ENCODE measurements around the gene LIPJ.

LIPJ gene

DNA sequence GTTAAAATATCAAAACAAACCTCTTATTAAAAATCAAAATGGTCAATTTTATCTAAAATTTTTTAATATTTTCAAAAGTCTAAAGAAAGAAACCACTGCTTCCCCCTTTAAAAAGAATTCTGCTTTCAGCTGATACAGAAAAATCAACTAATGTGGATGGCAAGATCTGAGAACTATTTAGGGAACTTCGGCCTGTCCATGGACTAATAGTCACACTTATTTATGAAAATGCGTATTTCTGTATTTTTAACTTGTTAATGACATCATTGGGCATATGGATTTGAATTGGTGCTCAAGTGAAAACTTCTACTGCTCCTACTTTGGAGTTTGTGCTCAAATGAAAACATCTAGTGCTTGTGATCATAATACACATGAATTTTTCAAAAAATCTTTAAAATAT lies 35.3 kb upstream of the LIPJ start:
- Histone ChIP-seq H2AFZ (ENCODE audit: low read depth, low read length, severe bottlenecking) (no peak overlapping the region), H3K9ac (ENCODE audit: low read length) (no peak overlapping the region), H3K79me2 (ENCODE audit: insufficient read depth, low read length) (no peaks in the 10 kb centered on the region), H3K9me2 (replicated peaks; ENCODE audit: insufficient read depth, low read length) (no peaks in the 10 kb centered on the region), H3F3A (ENCODE audit: insufficient read depth) (no peaks in the 10 kb centered on the region; the same call in 1 of the 2 replicates), H3K9me3 (ENCODE audit: insufficient read depth, low read length) (no peaks in the 10 kb centered on the region), H3K27ac (ENCODE audit: low read depth, low read length) (no peak overlapping the region), H3K36me3 (ENCODE audit: low read length) (no peaks in the 10 kb centered on the region), H4K20me1 (ENCODE audit: low read depth, low read length) (no peaks in the 10 kb centered on the region), H3K4me2 (ENCODE audit: low read depth, low read length, poor library complexity, severe bottlenecking) (no peak overlapping the region), H3K27me3 (ENCODE audit: low read length) (no peaks in the 10 kb centered on the region), H3K4me3 (ENCODE audit: insufficient read depth, low read length, poor library complexity, severe bottlenecking) (no peak overlapping the region)
- TF ChIP-seq EZH2phosphoT487 (conservative IDR thresholded peaks at IDR 0.05; ENCODE audit: low read length) = no peak
- TF ChIP-seq, protein P1, sequence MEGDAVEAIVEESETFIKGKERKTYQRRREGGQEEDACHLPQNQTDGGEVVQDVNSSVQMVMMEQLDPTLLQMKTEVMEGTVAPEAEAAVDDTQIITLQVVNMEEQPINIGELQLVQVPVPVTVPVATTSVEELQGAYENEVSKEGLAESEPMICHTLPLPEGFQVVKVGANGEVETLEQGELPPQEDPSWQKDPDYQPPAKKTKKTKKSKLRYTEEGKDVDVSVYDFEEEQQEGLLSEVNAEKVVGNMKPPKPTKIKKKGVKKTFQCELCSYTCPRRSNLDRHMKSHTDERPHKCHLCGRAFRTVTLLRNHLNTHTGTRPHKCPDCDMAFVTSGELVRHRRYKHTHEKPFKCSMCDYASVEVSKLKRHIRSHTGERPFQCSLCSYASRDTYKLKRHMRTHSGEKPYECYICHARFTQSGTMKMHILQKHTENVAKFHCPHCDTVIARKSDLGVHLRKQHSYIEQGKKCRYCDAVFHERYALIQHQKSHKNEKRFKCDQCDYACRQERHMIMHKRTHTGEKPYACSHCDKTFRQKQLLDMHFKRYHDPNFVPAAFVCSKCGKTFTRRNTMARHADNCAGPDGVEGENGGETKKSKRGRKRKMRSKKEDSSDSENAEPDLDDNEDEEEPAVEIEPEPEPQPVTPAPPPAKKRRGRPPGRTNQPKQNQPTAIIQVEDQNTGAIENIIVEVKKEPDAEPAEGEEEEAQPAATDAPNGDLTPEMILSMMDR (IDR thresholded peaks at IDR 0.05; ENCODE audit: insufficient read depth, low read length, poor library complexity, severe bottlenecking) = no peak

DNA sequence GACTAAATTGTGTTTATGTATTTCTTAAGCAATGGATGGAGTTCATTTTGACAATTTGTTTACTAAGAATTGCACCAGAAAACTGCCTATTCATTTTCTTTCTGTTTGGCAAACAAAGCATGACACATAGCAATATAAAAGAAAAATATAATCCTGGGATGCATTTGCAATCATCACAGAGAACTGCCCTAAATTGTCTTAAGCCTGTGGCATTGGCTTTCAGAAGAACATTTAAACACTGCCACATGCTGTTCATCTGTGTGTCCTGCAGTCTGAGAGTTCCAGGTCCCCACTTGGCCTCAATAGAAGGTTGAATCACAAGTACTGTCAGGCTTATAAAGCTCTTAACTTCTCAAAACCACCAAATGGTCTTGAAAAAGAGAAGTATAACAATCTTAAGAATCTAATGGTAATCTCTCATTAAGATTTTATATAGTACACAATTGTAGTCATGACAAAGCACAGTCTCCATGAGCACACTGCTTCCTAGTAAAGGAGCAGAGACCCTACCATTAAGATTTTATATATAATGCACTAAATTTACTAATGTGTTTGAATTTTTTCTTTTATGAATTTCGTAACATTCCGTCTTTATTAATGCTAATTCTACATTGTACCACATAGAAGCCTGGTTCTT lies 33.3 kb upstream of the LIPJ start:
- Histone ChIP-seq H3K27ac (ENCODE audit: low read depth, low read length) (no peak overlapping the region), H3K4me3 (ENCODE audit: insufficient read depth, low read length, poor library complexity, severe bottlenecking) (no peak overlapping the region), H3K4me2 (ENCODE audit: low read depth, low read length, poor library complexity, severe bottlenecking) (no peak overlapping the region), H3K79me2 (ENCODE audit: insufficient read depth, low read length) (no peaks in the 10 kb centered on the region), H3F3A (ENCODE audit: insufficient read depth) (no peaks in the 10 kb centered on the region; the same call in 1 of the 2 replicates), H3K9me2 (replicated peaks; ENCODE audit: insufficient read depth, low read length) (no peaks in the 10 kb centered on the region), H3K36me3 (ENCODE audit: low read length) (no peaks in the 10 kb centered on the region), H4K20me1 (ENCODE audit: low read depth, low read length) (no peaks in the 10 kb centered on the region), H3K27me3 (ENCODE audit: low read length) (no peaks in the 10 kb centered on the region), H3K9ac (ENCODE audit: low read length) (no peak overlapping the region), H3K9me3 (ENCODE audit: insufficient read depth, low read length) (no peaks in the 10 kb centered on the region), H2AFZ (ENCODE audit: low read depth, low read length, severe bottlenecking) (peak overlapping the region; percentile 47)
- TF ChIP-seq, protein P1 (IDR thresholded peaks at IDR 0.05; ENCODE audit: insufficient read depth, low read length, poor library complexity, severe bottlenecking) = peak; percentile 79
- no peak for TF ChIP-seq EZH2phosphoT487 (conservative IDR thresholded peaks at IDR 0.05; ENCODE audit: low read length)

- Histone ChIP-seq H3K9ac (ENCODE audit: low read length) (no peak overlapping the region), H3K9me3 (ENCODE audit: insufficient read depth, low read length) (no peaks in the 10 kb centered on the region), H3F3A (ENCODE audit: insufficient read depth) (no peaks in the 10 kb centered on the region; the same call in 1 of the 2 replicates), H3K4me2 (ENCODE audit: low read depth, low read length, poor library complexity, severe bottlenecking) (no peak overlapping the region), H4K20me1 (ENCODE audit: low read depth, low read length) (no peaks in the 10 kb centered on the region), H3K27me3 (ENCODE audit: low read length) (no peaks in the 10 kb centered on the region), H3K36me3 (ENCODE audit: low read length) (no peaks in the 10 kb centered on the region), H3K79me2 (ENCODE audit: insufficient read depth, low read length) (no peaks in the 10 kb centered on the region), H3K27ac (ENCODE audit: low read depth, low read length) (no peak overlapping the region), H3K9me2 (replicated peaks; ENCODE audit: insufficient read depth, low read length) (no peaks in the 10 kb centered on the region), H3K4me3 (ENCODE audit: insufficient read depth, low read length, poor library complexity, severe bottlenecking) (no peak overlapping the region), H2AFZ (ENCODE audit: low read depth, low read length, severe bottlenecking) (no peak overlapping the region)
- no peak for TF ChIP-seq EZH2phosphoT487 (conservative IDR thresholded peaks at IDR 0.05; ENCODE audit: low read length)
- TF ChIP-seq, protein P1 (IDR thresholded peaks at IDR 0.05; ENCODE audit: insufficient read depth, low read length, poor library complexity, severe bottlenecking) = no peak
Observed at GRCh38 chr10:88555190-88555908, 31.2 kb upstream of the LIPJ start.
